Effector memory CD4-positive, alpha-beta T cell (primary cell): ENCODE measurements around the gene SBF1.
"Not testable (repeated sequence)": the region's sequence is repeated elsewhere in the genome, so short reads cannot be mapped to it uniquely, and the experiment has no call there.

Experiments
- DNase-seq, 3 donors: peaks; one replicate each; pipeline ENCODE4 v3.0.0-alpha.2; 2020
- H3K27ac ChIP-seq: 2 replicates; pipeline ENCODE4 v1.7.0; 2013; ENCODE audit warnings: mild to moderate bottlenecking, low read length, moderate library complexity; ENCODE audit not compliant: insufficient read depth, poor library complexity, severe bottlenecking
- H3K27me3 ChIP-seq: replicated peaks from 2 replicates; pipeline ENCODE4 v1.7.0; 2013; ENCODE audit warnings: mild to moderate bottlenecking, low read length; ENCODE audit not compliant: insufficient read depth, control insufficient read depth, poor library complexity, severe bottlenecking
- H3K36me3 ChIP-seq: 2 replicates; pipeline ENCODE4 v1.7.0; 2013; ENCODE audit warnings: mild to moderate bottlenecking, low read length, moderate library complexity; ENCODE audit not compliant: control insufficient read depth, insufficient read depth
- H3K4me1 ChIP-seq: 2 replicates; pipeline ENCODE4 v1.7.0; 2013; ENCODE audit warnings: low read length, mild to moderate bottlenecking; ENCODE audit not compliant: control insufficient read depth, insufficient read depth, poor library complexity, severe bottlenecking
- H3K4me3 ChIP-seq: 2 replicates; pipeline ENCODE4 v1.7.0; 2013; ENCODE audit warnings: low read length, low read depth, mild to moderate bottlenecking; ENCODE audit not compliant: insufficient read depth, poor library complexity, severe bottlenecking
- H3K9me3 ChIP-seq: 2 replicates; pipeline ENCODE4 v1.7.0; 2013; ENCODE audit warnings: mild to moderate bottlenecking, low read length, moderate library complexity; ENCODE audit not compliant: control insufficient read depth

The SBF1 gene

GRCh38 chr22:50438305-50439275 lies 36.2 kb downstream of the SBF1 start:
- H3K36me3 ChIP-seq, result peaks cover 53% of the 10 kb centered on the region
- H3K4me3 ChIP-seq, result no peak overlapping the region

DNA sequence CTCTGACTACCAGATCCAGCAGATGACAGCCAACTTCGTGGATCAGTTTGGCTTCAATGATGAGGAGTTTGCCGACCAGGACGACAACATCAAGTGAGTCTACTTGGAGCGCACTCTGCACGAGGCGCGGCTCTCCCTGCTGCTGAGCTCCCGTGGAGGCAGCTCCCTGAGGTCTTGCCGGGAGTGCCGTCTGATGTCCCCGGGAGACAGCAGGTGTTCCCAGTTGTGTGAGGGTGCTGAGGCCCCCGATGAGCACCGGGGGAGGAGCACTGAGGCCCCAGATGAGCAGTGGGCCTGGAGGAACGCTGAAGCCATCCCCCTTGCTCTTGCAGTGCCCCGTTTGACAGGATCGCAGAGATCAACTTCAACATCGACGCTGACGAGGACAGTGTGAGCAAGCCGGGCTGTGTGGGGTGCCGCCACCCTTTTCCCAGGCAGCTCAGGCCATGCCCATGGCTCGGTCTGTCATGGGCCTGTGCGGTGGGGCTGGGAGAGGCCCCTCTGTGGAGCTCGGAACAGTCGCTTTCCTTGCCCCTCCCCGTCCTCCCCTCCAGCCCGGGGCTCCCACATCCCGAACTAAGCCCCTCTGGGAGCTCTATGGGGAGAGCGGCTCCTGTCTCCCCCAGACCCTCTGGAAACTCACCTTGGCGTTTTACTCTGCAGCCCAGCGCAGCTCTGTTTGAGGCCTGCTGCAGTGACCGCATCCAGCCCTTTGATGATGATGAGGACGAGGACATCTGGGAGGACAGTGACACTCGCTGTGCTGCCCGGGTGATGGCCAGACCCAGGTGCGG lies 37.1 kb downstream of the SBF1 start:
- Histone ChIP-seq H3K4me3 (no peak overlapping the region), H3K27ac (no peak overlapping the region), H3K9me3 (no peaks in the 10 kb centered on the region), H3K36me3 (peaks cover 56% of the 10 kb centered on the region), H3K4me1 (no peaks in the 10 kb centered on the region), H3K27me3 (no peaks in the 10 kb centered on the region)
- no peak for DNase-seq

More at GRCh38 chr22:50438305-50439275, 36.2 kb downstream of the SBF1 start:
- H3K27me3 ChIP-seq, result no peaks in the 10 kb centered on the region
- no peak overlapping the region for H3K27ac ChIP-seq
- DNase-seq, result no peak
- H3K9me3 ChIP-seq, result no peaks in the 10 kb centered on the region
- no peaks in the 10 kb centered on the region for H3K4me1 ChIP-seq

GRCh38 chr22:50436841-50437341 lies 37.9 kb downstream of the SBF1 start:
- Histone ChIP-seq H3K27me3 (no peaks in the 10 kb centered on the region), H3K9me3 (no peaks in the 10 kb centered on the region), H3K36me3 (peaks cover 64% of the 10 kb centered on the region), H3K27ac (no peak overlapping the region), H3K4me1 (no peaks in the 10 kb centered on the region), H3K4me3 (no peak overlapping the region)
- no peak for DNase-seq

DNA sequence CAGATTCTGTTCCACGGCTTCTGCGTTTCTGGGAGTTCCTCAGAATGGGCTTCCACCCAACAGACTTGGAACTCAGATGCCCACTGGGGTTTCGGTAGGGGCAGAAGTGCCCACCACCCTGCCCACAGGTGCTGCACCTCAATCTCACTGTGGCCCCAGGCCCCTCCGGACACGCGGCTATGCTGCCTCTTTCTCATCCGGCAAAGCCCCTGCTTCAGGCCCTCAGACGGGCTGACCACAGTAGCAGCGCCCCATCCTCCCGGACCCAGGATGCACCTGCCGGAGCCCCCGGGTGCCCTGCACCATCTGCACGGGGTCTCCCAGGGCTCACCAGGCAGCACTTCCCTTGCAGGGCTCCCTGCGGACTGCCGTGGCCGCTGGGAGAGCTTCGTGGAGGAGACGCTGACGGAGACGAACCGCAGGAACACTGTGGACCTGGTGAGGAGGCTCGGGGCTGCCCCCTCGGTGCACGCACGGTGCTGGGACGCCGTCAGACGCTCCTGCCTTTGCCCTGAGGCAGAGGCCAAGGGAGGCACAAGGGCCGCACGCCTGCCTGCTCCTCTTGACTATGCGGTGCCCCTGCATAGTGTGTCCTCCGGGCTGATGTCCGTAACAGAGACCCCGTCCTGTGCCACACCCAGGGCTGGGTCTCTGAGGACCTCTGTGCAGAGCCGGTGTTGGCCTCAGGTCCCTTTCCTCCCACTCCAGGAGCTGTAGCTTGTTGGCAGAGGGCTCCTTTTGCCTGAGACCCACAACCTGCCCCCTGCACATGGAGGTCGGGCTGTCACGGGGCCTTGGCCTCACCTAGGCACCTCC lies 38.6 kb downstream of the SBF1 start:
- peaks cover 71% of the 10 kb centered on the region for H3K36me3 ChIP-seq
- H3K9me3 ChIP-seq, result no peaks in the 10 kb centered on the region
- H3K4me3 ChIP-seq, result no peak overlapping the region
- no peak overlapping the region for H3K27ac ChIP-seq
- H3K27me3 ChIP-seq, result no peaks in the 10 kb centered on the region
- no peaks in the 10 kb centered on the region for H3K4me1 ChIP-seq
- DNase-seq, result no peak

DNA sequence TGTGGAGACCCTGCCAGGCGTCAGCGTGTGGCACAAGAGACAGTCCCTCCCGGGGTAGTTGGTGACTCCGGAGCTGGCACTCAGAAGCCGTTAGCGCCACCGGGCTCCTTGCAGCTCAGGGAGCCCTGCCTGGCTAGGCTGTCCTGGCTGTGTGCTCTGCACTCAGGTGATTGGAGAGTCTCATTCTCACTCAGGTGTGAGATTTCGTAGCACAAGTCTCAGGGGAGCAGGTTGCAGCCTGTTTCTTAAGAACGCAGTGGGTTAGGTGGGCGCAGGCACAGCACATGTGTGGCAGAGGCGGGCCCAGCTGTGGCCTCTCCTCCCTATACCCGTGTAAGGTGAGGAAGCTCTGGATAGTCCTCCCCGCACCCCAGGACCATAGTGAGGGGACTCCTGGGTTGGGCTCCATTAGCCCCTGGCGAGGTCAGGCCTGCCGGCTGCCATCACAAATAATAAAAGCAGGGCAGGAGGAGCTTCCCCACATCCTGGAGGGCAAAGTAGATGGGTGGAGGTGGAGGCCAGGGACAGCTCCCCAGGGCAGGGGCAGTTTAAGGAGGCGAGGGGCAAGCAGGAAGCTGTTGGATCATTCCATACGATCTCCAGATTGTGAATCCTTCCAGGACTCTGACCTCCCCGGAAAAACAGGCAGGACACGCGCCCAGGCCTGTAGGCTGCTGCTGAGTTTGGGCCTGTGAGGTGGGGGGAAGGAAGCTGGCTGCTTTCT lies 39.4 kb downstream of the SBF1 start:
- Histone ChIP-seq H3K4me3 (no peak overlapping the region), H3K4me1 (no peaks in the 10 kb centered on the region), H3K36me3 (peaks cover 75% of the 10 kb centered on the region), H3K27me3 (no peaks in the 10 kb centered on the region), H3K27ac (no peak overlapping the region), H3K9me3 (no peaks in the 10 kb centered on the region)
- no peak for DNase-seq

GRCh38 chr22:50434849-50435248 lies 40.0 kb downstream of the SBF1 start:
- peaks cover 73% of the 10 kb centered on the region for H3K36me3 ChIP-seq
- no peak for DNase-seq
- H3K27ac ChIP-seq, result no peak overlapping the region
- H3K4me3 ChIP-seq, result no peak overlapping the region
- no peaks in the 10 kb centered on the region for H3K27me3 ChIP-seq
- H3K4me1 ChIP-seq, result no peaks in the 10 kb centered on the region
- no peaks in the 10 kb centered on the region for H3K9me3 ChIP-seq

GRCh38 chr22:50432877-50433510 lies 41.8 kb downstream of the SBF1 start:
- DNase-seq, H3K4me3 ChIP-seq: not testable (repeated sequence)

DNA sequence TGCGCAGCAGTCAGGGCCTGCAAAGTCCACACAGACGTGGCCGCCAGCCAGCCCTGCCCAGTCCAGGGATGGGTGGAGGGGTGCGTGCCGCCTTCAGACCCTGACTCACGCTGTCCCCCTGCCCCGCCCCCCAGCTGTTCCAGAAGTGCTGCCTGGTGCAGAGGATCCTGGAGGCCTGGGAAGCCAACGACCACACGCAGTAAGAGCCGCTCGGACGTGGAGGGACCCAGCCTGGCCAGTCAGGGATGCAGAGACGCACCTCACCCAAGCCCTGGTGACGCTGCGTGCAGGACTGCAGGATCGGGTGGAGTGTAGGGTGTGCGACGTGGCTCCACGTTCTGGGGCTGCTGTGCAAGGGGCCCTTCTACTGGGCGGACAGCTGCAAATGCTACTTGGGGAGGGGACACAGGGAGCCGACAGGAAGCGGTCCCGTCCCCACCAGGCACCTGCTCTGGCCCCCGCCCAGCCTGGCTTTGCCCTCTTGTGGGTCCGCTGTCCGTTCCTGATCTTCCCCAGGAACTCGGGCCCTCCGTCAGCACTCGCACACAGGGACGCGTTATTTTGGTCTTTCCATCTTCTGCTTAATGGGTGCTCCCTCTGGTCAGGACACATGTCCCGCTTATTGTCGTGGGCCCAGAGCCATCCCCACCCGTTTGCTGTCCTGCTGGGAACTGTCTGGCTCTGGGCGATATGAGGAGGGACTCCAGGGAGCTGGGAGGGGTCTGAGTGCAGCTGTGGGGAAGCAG lies 42.5 kb downstream of the SBF1 start:
- H3K4me3 ChIP-seq, result no peak overlapping the region
- no peaks in the 10 kb centered on the region for H3K27me3 ChIP-seq
- H3K4me1 ChIP-seq, result no peaks in the 10 kb centered on the region
- DNase-seq, result no peak
- H3K9me3 ChIP-seq, result no peaks in the 10 kb centered on the region
- H3K27ac ChIP-seq, result no peak overlapping the region
- peaks cover 59% of the 10 kb centered on the region for H3K36me3 ChIP-seq

More at GRCh38 chr22:50432877-50433510, 41.8 kb downstream of the SBF1 start:
- not testable (repeated sequence) for H3K27me3 ChIP-seq, H3K4me1 ChIP-seq, H3K9me3 ChIP-seq, H3K27ac ChIP-seq
- H3K36me3 ChIP-seq, result peaks cover 61% of the 10 kb centered on the region
